ENCODE measurements around the gene RASIP1.
"Not testable (repeated sequence)": the region's sequence is repeated elsewhere in the genome, so short reads cannot be mapped to it uniquely, and the experiment has no call there.

RASIP1 gene

GRCh38 chr19:48702701-48703100, 37.7 kb downstream of the RASIP1 start:
- Histone ChIP-seq H3K4me1 (ENCODE audit: control extremely low read depth in 1 of 4, control insufficient read depth in 4 of 4, insufficient read depth in 4 of 4, low read length in 3 of 4) (peaks cover 0 to 9% (median 6%) of the 10 kb centered on the region in 4 experiments), H3K27ac (ENCODE audit: insufficient read depth in 1 of 2, low read depth in 1 of 2, low read length in 2 of 2, poor library complexity in 1 of 2, severe bottlenecking in 2 of 2) (no peak overlapping the region), H3K27me3 (replicated peaks in 2 of 5; ENCODE audit: control insufficient read depth in 4 of 5, insufficient read depth in 5 of 5, low read length in 4 of 5) (no peaks in the 10 kb centered on the region), H3K9me3 (ENCODE audit: control extremely low read depth in 1 of 5, control insufficient read depth in 4 of 5, insufficient read depth in 2 of 5, low read depth in 1 of 5, low read length in 4 of 5) (no peaks in the 10 kb centered on the region), H3K4me3 (ENCODE audit: control insufficient read depth in 1 of 7, extremely low read depth in 1 of 7, insufficient read depth in 4 of 7, low read depth in 2 of 7, low read length in 6 of 7) (no peak overlapping the region), H3K36me3 (ENCODE audit: control insufficient read depth in 4 of 4, insufficient read depth in 4 of 4, low read length in 3 of 4) (peaks cover 0 to 10% (median 6%) of the 10 kb centered on the region in 4 experiments)
- DNase-seq: no peak
- 96% methylated on average over 11 of the region's 13 CpGs for WGBS (ENCODE audit: insufficient coverage)
- POLR2A ChIA-PET: no interaction called here
- CTCF ChIA-PET: interaction anchor here (1.7 kb wide), 1 partner anchor 27 kb away, joined by 8 read pairs; no protein-coding TSS in a partner anchor

- Histone ChIP-seq H3K9me3 (ENCODE audit: control extremely low read depth in 1 of 5, control insufficient read depth in 4 of 5, insufficient read depth in 2 of 5, low read depth in 1 of 5, low read length in 4 of 5) (no peaks in the 10 kb centered on the region), H3K36me3 (ENCODE audit: control insufficient read depth in 4 of 4, insufficient read depth in 4 of 4, low read length in 3 of 4) (peaks cover 0 to 5% (median 3%) of the 10 kb centered on the region in 4 experiments), H3K27me3 (replicated peaks in 2 of 5; ENCODE audit: control insufficient read depth in 4 of 5, insufficient read depth in 5 of 5, low read length in 4 of 5) (no peaks in the 10 kb centered on the region), H3K4me1 (ENCODE audit: control extremely low read depth in 1 of 4, control insufficient read depth in 4 of 4, insufficient read depth in 4 of 4, low read length in 3 of 4) (peaks cover 0 to 26% (median 22%) of the 10 kb centered on the region in 4 experiments), H3K27ac (ENCODE audit: insufficient read depth in 1 of 2, low read depth in 1 of 2, low read length in 2 of 2, poor library complexity in 1 of 2, severe bottlenecking in 2 of 2) (no peak overlapping the region), H3K4me3 (ENCODE audit: control insufficient read depth in 1 of 7, extremely low read depth in 1 of 7, insufficient read depth in 4 of 7, low read depth in 2 of 7, low read length in 6 of 7) (peak overlapping the region in 1 of 7 experiments; percentile 38)
- DNase-seq: peak; percentile 67 to 86 (median 85)
- ChIA-PET CTCF (interaction anchor here (1.1 to 2.8 kb wide), 2 partner anchors 23 to 41 kb away, joined by 4 to 18 read pairs; no protein-coding TSS in a partner anchor), POLR2A (interaction anchor here (0.6 to 0.9 kb wide), 3 partner anchors 27 to 400 kb away, joined by 3 to 7 read pairs (median 3); no protein-coding TSS in a partner anchor)
- WGBS (ENCODE audit: insufficient coverage): 4% methylated on average over 4 of the region's 4 CpGs
These were observed 42.4 kb downstream of the RASIP1 start for GRCh38 chr19:48698046-48698445.

GRCh38 chr19:48696353-48697010, 43.9 kb downstream of the RASIP1 start:
- Histone ChIP-seq H3K27me3 (replicated peaks in 2 of 5; ENCODE audit: control insufficient read depth in 4 of 5, insufficient read depth in 5 of 5, low read length in 4 of 5) (no peaks in the 10 kb centered on the region), H3K27ac (ENCODE audit: insufficient read depth in 1 of 2, low read depth in 1 of 2, low read length in 2 of 2, poor library complexity in 1 of 2, severe bottlenecking in 2 of 2) (no peak overlapping the region), H3K4me3 (ENCODE audit: control insufficient read depth in 1 of 7, extremely low read depth in 1 of 7, insufficient read depth in 4 of 7, low read depth in 2 of 7, low read length in 6 of 7) (peak overlapping the region; percentile 33 to 82 (median 61)), H3K36me3 (ENCODE audit: control insufficient read depth in 4 of 4, insufficient read depth in 4 of 4, low read length in 3 of 4) (peaks cover 0 to 3% (median 1%) of the 10 kb centered on the region in 4 experiments), H3K9me3 (ENCODE audit: control extremely low read depth in 1 of 5, control insufficient read depth in 4 of 5, insufficient read depth in 2 of 5, low read depth in 1 of 5, low read length in 4 of 5) (no peaks in the 10 kb centered on the region), H3K4me1 (ENCODE audit: control extremely low read depth in 1 of 4, control insufficient read depth in 4 of 4, insufficient read depth in 4 of 4, low read length in 3 of 4) (peaks cover 0 to 26% (median 22%) of the 10 kb centered on the region in 4 experiments)
- peak in 2 of 3 donors; percentile 43 to 45 for DNase-seq
- CTCF ChIA-PET: interaction anchor here (0.9 to 1.5 kb wide), 3 partner anchors 17 to 45 kb away, joined by 3 to 5 read pairs (median 4); no protein-coding TSS in a partner anchor
- WGBS (ENCODE audit: insufficient coverage): 3% methylated on average over 24 of the region's 34 CpGs
- POLR2A ChIA-PET: no interaction called here

GRCh38 chr19:48695743-48696352, 44.6 kb downstream of the RASIP1 start, which contains the start of gene FUT2:
Gene FUT2 (plus strand): TSS chr19:48695971. CDS start chr19:48702957, 6,986 bp downstream.
- H3K36me3 ChIP-seq (ENCODE audit: control insufficient read depth in 4 of 4, insufficient read depth in 4 of 4, low read length in 3 of 4): peaks cover 0 to 3% (median 0%) of the 10 kb centered on the region in 4 experiments
- no peaks in the 10 kb centered on the region for H3K9me3 ChIP-seq (ENCODE audit: control extremely low read depth in 1 of 5, control insufficient read depth in 4 of 5, insufficient read depth in 2 of 5, low read depth in 1 of 5, low read length in 4 of 5)
- 56% methylated on average over 8 of the region's 16 CpGs for WGBS (ENCODE audit: insufficient coverage)
- CTCF ChIA-PET: interaction anchor here (1.3 to 1.5 kb wide), 2 partner anchors 20 to 45 kb away, joined by 3 to 5 read pairs; no protein-coding TSS in a partner anchor
- H3K27me3 ChIP-seq (replicated peaks in 2 of 5; ENCODE audit: control insufficient read depth in 4 of 5, insufficient read depth in 5 of 5, low read length in 4 of 5): no peaks in the 10 kb centered on the region
- H3K27ac ChIP-seq (ENCODE audit: insufficient read depth in 1 of 2, low read depth in 1 of 2, low read length in 2 of 2, poor library complexity in 1 of 2, severe bottlenecking in 2 of 2): no peak within 1 kb of the TSS
- H3K4me3 ChIP-seq (ENCODE audit: control insufficient read depth in 1 of 7, extremely low read depth in 1 of 7, insufficient read depth in 4 of 7, low read depth in 2 of 7, low read length in 6 of 7): peak within 1 kb of the TSS; percentile 33 to 82 (median 61)
- peaks cover 0 to 26% (median 22%) of the 10 kb centered on the region in 4 experiments for H3K4me1 ChIP-seq (ENCODE audit: control extremely low read depth in 1 of 4, control insufficient read depth in 4 of 4, insufficient read depth in 4 of 4, low read length in 3 of 4)
- no peak for DNase-seq
- POLR2A ChIA-PET: no interaction called here

- peaks cover 0 to 26% (median 22%) of the 10 kb centered on the region in 4 experiments for H3K4me1 ChIP-seq (ENCODE audit: control extremely low read depth in 1 of 4, control insufficient read depth in 4 of 4, insufficient read depth in 4 of 4, low read length in 3 of 4)
- H3K27ac ChIP-seq (ENCODE audit: insufficient read depth in 1 of 2, low read depth in 1 of 2, low read length in 2 of 2, poor library complexity in 1 of 2, severe bottlenecking in 2 of 2); DNase-seq; H3K27me3 ChIP-seq (replicated peaks in 2 of 5; ENCODE audit: control insufficient read depth in 4 of 5, insufficient read depth in 5 of 5, low read length in 4 of 5); POLR2A ChIA-PET; H3K9me3 ChIP-seq (ENCODE audit: control extremely low read depth in 1 of 5, control insufficient read depth in 4 of 5, insufficient read depth in 2 of 5, low read depth in 1 of 5, low read length in 4 of 5); H3K4me3 ChIP-seq (ENCODE audit: control insufficient read depth in 1 of 7, extremely low read depth in 1 of 7, insufficient read depth in 4 of 7, low read depth in 2 of 7, low read length in 6 of 7); H3K36me3 ChIP-seq (ENCODE audit: control insufficient read depth in 4 of 4, insufficient read depth in 4 of 4, low read length in 3 of 4): not testable (repeated sequence)
- CTCF ChIA-PET: interaction anchor here (0.6 kb wide), 1 partner anchor 32 kb away, joined by 3 read pairs; no protein-coding TSS in a partner anchor
- WGBS (ENCODE audit: insufficient coverage): 96% methylated on average over 7 of the region's 9 CpGs
These were observed 46.8 kb downstream of the RASIP1 start for GRCh38 chr19:48693629-48694028.

- H3K27me3 ChIP-seq (replicated peaks in 2 of 5; ENCODE audit: control insufficient read depth in 4 of 5, insufficient read depth in 5 of 5, low read length in 4 of 5): no peaks in the 10 kb centered on the region
- H3K4me1 ChIP-seq (ENCODE audit: control extremely low read depth in 1 of 4, control insufficient read depth in 4 of 4, insufficient read depth in 4 of 4, low read length in 3 of 4): no peaks in the 10 kb centered on the region
- POLR2A ChIA-PET: no interaction called here
- no peaks in the 10 kb centered on the region for H3K36me3 ChIP-seq (ENCODE audit: control insufficient read depth in 4 of 4, insufficient read depth in 4 of 4, low read length in 3 of 4)
- H3K4me3 ChIP-seq (ENCODE audit: control insufficient read depth in 1 of 7, extremely low read depth in 1 of 7, insufficient read depth in 4 of 7, low read depth in 2 of 7, low read length in 6 of 7): no peak overlapping the region
- no peak overlapping the region for H3K27ac ChIP-seq (ENCODE audit: insufficient read depth in 1 of 2, low read depth in 1 of 2, low read length in 2 of 2, poor library complexity in 1 of 2, severe bottlenecking in 2 of 2)
- no peaks in the 10 kb centered on the region for H3K9me3 ChIP-seq (ENCODE audit: control extremely low read depth in 1 of 5, control insufficient read depth in 4 of 5, insufficient read depth in 2 of 5, low read depth in 1 of 5, low read length in 4 of 5)
- CTCF ChIA-PET: interaction anchor here (2.0 kb wide), 1 partner anchor 15 kb away, joined by 5 read pairs; no protein-coding TSS in a partner anchor
- WGBS (ENCODE audit: insufficient coverage): 95% methylated on average over 6 of the region's 7 CpGs
- no peak for DNase-seq
These were observed 51.0 kb downstream of the RASIP1 start for GRCh38 chr19:48689449-48689848.

All from common myeloid progenitor, CD34-positive (primary cell).